ENCODE data around the gene CCDC191.

CCDC191 gene

GRCh38 chr3:114056130-114057010 lies at the start of gene CCDC191, which contains the start of gene QTRT2:
Gene CCDC191, minus strand, starts transcription at chr3:114056526. Its CDS starts 60 bp downstream, at chr3:114056466.
Gene QTRT2, plus strand, starts transcription at chr3:114056737. Its CDS starts 8,521 bp downstream, at chr3:114065258.
- TF ChIP-seq CTCF (conservative IDR thresholded peaks at IDR 0.05; ENCODE audit: low read depth): no peak
- CTCF ChIA-PET: interaction anchor here (0.6 kb wide), 1 partner anchor 1495 kb away, joined by 3 read pairs; the partner anchor contains the start of genes ATG3 and SLC35A5
- POLR2A ChIA-PET (ENCODE audit: low non-redundant PET): interaction anchor here (0.5 kb wide), 1 partner anchor 425 kb away, joined by 4 read pairs; no protein-coding TSS in a partner anchor
- peak; percentile 93 for DNase-seq (ENCODE audit: low spot score)
- peak within 1 kb of the TSS; percentile 91 for H3K27ac ChIP-seq

- no peak for TF ChIP-seq CTCF (conservative IDR thresholded peaks at IDR 0.05; ENCODE audit: low read depth)
- H3K27ac ChIP-seq: no peak overlapping the region
- ChIA-PET POLR2A (ENCODE audit: low non-redundant PET) (no interaction called here), CTCF (no interaction called here)
- DNase-seq (ENCODE audit: low spot score): no peak
These were observed 48.1 kb upstream of the CCDC191 start for GRCh38 chr3:114104414-114104813.

- no peak for DNase-seq (ENCODE audit: low spot score)
- no peak overlapping the region for H3K27ac ChIP-seq
- ChIA-PET CTCF (no interaction called here), POLR2A (ENCODE audit: low non-redundant PET) (no interaction called here)
- no peak for TF ChIP-seq CTCF (conservative IDR thresholded peaks at IDR 0.05; ENCODE audit: low read depth)
These were observed 47.5 kb upstream of the CCDC191 start for GRCh38 chr3:114103858-114104257.

GRCh38 chr3:114103181-114103580 lies 46.9 kb upstream of the CCDC191 start:
- ChIA-PET POLR2A (ENCODE audit: low non-redundant PET) (no interaction called here), CTCF (no interaction called here)
- DNase-seq (ENCODE audit: low spot score): no peak
- no peak overlapping the region for H3K27ac ChIP-seq
- TF ChIP-seq CTCF (conservative IDR thresholded peaks at IDR 0.05; ENCODE audit: low read depth): no peak

- no peak for TF ChIP-seq CTCF (conservative IDR thresholded peaks at IDR 0.05; ENCODE audit: low read depth)
- POLR2A ChIA-PET (ENCODE audit: low non-redundant PET): no interaction called here
- DNase-seq (ENCODE audit: low spot score): no peak
- CTCF ChIA-PET: no interaction called here
- H3K27ac ChIP-seq: no peak overlapping the region
These were observed 44.8 kb upstream of the CCDC191 start for GRCh38 chr3:114101101-114101500.

GRCh38 chr3:114095796-114096195 lies 39.5 kb upstream of the CCDC191 start:
- DNase-seq (ENCODE audit: low spot score): no peak
- CTCF ChIA-PET: no interaction called here
- POLR2A ChIA-PET (ENCODE audit: low non-redundant PET): no interaction called here
- no peak for TF ChIP-seq CTCF (conservative IDR thresholded peaks at IDR 0.05; ENCODE audit: low read depth)
- H3K27ac ChIP-seq: no peak overlapping the region
